Stomach (tissue), 4 donors: ENCODE data around the gene PDE4B.

ENCODE experiments used
- EP300 ChIP-seq: sonication (generic); formaldehyde crosslinking; IDR thresholded peaks from one replicate; pipeline ENCODE4 v1.6.1; 2017; ENCODE audit warnings: antibody characterized with exemption
- POLR2A ChIP-seq, 4 donors: fragments of 450-650 bp; IDR thresholded peaks; one replicate each; pipeline ENCODE4 v1.6.1; 2016; ENCODE audit warnings: antibody characterized with exemption in 4 of 4, control low read depth in 2 of 4, mild to moderate bottlenecking in 1 of 4, moderate library complexity in 1 of 4

- TF ChIP-seq POLR2A (IDR thresholded peaks at IDR 0.05), result no peak
- TF ChIP-seq EP300, result no peak
Observed at GRCh38 chr1:66231681-66232463, 439.2 kb downstream of the PDE4B start.
